UCSD-AML1 (cell line): ENCODE results near the gene SRSF4.
"Not testable (repeated sequence)": the region's sequence is repeated elsewhere in the genome, so short reads cannot be mapped to it uniquely, and the experiment has no call there.

Experiments
- DNase-seq: peaks from one replicate; lab custom pipeline; 2025; ENCODE audit not compliant: unreplicated experiment; lab: John Stamatoyannopoulos, UW

The SRSF4 gene

DNA sequence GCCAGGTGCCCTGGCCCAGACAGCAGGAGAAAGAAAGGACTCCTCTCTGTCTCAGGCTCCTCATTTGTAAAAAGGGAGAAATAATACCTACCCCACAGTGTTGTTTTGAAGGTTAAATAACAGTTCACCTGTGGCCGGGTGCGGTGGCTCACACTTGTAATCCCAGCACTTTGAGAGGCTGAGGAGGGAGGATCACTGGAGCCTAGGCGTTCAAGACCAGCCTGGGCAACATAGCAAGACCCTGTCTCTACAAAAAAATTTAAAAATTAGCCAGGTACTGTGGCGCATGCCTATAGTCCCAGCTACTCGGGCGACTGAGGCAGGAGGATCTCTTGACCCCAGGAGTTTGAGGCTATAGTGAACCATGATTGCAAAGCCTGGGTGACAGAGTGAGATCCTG lies 55.5 kb downstream of the SRSF4 start:
- no peak for DNase-seq

DNA sequence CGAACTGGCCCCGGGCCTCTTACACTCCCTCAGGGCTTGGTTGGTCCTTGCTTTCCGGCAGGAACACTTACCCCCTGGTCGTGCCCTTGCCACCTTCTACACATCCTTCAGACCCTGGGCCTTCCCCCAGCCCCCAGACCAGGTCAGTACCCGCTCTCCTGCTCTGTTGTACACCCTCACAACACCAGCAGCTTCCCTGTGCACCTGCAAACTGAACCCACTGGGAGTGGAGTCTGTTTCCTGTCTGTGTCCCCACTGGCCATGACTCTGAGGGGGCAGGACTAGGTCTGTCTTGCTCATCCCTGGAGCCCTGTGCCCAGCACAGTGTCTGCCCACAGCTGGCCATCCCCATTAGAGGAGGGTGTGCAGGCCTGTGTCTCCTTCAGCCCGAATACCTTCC lies 55.9 kb downstream of the SRSF4 start:
- DNase-seq: no peak

DNA sequence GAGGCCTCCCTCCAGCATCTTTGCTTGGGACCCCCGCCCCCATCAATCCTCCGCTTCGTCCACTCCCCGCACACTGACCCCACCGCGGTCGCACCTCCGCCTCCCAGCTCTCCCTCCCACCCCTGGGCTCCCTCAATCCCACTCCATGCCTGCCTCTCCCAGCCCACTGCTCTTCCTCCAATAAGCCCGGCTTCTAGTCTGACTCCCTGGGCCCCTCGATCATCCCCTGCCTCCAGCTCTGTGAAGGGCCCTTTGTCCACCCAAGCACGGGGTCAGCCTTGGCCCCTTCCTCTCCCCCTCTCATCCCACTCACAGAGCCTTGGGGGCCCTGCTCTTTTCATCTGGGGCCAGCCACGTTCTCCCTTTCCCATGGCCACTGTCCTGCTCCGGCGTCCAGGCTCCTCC lies 56.5 kb downstream of the SRSF4 start:
- no peak for DNase-seq

DNA sequence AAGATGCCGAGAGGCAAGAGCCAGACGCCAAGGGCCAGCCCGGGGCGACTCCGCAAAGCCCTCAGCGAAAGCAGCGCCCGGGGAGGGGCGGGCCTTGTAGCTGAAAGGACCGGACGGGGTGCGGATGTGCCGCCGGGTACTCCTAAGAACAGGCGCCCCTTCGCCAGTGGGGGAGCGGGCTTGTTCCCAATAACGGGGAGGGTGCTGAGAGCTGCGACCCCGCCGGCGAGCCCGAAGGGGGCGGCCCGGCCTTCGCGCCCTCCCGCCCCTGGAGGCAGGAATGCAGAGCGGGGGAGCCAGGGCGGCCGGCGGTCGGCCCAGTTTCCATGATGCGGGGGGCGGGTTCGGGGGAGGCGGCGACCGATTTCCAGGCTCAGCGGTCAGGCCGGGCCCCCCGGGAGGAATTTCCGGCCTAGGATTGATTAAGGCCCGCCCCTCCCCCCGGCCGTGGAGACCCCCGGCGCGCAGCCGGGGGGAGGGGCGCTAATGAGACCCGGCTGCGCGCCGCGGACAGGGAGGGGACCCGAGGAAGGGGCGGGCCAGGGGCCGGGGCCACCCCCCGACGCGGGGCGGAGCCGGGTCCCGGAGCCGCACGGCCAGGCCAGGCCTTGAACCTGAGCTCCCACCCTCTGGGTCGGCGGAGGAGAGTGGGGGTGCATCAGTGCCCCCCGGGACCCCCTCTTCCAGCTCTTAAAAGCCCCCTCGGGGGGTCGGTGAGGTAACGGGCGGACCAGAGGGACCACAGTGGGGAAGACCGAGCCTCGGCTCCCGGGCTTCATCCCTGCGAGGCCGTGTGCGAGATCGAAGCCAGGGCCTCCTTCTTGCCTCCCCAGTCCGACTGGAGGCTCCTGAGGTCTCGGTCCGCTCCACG lies 57.1 kb downstream of the SRSF4 start:
- peak; percentile 75 for DNase-seq

DNA sequence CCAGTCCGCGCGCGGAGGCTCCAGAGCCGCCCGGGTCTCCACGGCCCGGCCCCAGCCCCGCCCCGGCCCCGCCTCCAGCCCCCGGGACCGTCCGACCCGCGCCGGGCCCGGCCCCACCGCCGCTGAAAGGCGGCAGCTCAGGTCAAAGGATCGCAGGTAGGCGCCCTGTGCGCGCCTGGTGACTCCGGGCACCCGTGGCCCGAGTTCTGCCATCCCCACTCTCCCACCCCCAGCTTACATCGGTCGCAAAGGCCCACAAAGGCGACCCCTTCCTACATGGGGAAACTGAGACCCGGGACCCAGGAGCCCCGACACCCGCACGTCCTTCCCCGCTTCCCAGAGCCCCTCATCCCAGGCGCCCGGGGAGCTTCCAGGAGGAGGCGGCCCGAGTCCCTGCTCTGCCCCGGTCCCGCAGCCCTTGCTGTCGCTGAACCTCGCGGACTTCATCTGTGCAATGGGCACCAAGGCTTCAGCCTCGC lies 57.8 kb downstream of the SRSF4 start, which contains the start of gene TMEM200B:
TMEM200B (minus strand) TSS at position 17 of the 479 bp plus-strand sequence. CDS start 2,075 bp downstream, outside the sequence.
- DNase-seq: no peak

DNA sequence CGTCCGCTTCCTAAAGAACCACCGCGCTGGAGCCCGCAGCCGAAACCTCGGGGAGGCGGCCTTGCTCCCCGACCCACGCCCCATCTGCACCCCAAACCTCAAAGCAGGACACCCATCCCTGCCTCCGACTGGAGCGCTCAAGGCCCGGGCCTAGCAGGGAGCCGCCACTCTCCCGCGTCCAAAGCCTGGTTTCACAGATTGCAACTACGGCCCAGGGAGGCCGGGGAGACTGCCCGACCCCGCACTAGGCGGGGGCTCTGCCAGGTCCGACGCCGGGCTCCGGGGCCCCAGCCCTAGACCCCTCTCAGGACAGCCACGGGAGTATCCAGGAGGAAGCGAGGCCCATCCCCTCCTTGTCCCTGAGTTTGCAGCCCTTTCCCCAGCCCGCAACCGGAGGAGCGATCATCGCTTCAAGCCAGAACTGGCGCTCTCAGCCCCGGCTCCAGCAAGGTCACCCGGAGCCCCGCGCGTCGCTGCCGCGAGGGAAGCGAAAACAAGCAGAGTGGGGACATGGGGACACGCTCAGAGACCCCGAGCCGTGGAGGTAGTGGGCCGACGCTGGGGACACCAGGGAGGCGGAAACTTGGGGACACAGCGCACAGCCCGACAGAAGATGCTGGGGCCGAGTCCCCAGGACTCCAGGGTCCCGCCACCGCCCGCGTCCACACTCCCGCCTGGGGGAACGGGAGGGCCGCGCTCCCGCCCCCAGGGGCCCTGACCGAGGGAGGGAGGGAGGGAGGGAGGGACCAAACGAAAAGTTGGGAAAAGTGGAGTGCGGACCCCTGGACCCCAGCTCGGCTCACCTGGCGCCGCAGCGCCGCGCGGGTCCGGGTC lies 58.4 kb downstream of the SRSF4 start:
- no peak for DNase-seq

DNA sequence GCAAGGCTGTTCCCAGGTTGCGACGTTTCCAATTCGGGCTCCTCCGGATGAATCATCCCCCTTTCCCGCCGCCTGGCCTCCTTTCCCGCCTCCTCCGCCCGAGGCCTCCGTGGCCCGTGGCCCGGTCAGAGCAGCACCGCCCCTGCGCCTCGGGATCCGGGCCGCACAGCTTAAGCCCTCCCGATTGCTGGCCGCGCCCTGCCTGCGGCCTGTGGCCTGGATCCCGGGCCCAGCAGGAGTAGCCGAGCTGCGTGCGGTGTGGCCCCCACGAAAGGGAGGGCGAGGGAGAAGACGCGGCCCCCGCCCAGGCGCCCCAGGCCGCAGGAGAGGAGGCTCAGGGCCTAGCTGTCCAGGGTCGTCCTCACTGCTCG lies 59.0 kb downstream of the SRSF4 start:
- DNase-seq: no peak

DNA sequence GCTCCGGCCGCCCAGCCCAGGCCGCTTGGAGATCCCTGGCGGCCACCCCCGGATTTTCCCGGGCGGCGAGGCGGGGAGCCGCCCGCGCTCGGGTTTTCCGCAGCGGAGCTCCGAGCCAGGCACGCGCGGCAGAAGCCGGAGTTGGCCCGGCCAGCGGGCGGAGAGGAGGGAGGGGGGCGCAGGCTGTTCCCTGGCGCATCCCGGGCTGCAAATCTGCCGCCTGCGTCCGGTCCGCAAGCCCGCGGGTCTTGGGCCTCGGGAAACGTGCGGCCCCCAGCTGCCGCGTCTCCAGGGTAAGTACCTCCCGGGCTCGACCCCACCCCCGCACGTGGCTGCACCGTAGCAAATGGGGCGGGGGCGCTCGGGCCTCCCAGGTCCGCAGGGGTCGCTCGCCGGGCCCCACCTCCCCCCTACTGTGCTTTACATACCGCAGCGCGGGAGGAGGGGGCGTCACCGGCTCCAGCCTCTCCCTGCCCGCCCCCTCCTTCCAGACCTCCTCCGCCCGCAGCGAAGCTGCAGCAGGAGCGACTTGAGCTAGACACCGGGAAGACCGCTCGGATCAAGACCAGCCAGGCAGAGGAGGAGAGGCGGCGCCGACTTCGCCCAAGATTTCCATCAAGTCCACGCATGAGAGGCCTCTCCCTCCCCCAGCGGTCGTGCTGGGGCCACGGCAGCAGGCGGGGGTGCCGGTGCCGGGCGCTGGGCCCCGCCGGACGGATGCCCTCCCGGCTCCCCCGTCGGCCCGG lies 59.6 kb downstream of the SRSF4 start:
- DNase-seq: no peak

DNA sequence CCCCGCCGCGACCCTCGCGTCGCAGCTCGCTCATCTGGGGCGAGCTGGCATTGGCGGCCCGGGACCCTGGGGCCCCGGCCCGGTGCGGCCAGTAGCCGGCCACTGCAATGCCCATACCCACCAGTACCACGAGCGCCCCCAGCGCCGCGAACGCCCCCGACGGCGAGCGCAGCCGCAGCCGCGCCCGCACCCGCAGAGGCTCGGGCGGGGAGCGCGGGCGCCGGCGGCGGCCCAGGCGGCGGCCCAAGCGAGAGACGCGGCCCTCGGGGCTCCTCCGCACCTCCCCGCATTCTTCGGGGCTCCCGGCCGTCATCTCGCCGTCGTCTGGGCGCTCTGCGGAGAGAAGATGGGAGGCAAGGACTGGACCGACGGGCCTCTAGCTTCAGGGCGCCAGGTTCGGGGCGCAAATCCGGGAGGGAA lies 60.2 kb downstream of the SRSF4 start:
- DNase-seq: no peak

DNA sequence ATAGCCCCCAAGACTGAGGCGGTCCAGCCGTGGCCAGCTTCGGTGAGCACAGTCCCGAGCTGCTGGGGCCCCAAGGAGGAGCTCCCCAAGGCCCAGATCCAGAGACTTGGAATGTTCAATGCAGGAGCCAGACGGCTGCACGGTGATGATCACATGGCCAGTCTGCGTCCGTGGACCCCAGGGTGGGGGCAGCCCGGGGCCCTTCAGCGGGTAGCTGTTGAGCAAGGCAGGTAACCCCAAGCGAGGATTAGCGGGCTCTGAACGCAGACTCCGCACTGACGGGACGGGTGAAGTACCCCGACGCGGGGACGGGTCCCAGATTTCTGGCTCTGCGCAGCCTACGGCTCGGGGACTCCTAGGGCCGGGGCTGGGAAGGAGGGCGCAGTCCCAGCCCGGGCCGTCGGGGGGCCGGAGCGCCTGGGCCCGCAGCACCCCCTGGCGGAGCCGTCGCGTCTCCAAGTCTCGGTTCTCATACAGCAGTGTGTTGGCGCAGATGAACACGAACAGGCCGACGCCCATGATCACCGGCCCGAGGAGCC lies 60.7 kb downstream of the SRSF4 start:
- no peak for DNase-seq

DNA sequence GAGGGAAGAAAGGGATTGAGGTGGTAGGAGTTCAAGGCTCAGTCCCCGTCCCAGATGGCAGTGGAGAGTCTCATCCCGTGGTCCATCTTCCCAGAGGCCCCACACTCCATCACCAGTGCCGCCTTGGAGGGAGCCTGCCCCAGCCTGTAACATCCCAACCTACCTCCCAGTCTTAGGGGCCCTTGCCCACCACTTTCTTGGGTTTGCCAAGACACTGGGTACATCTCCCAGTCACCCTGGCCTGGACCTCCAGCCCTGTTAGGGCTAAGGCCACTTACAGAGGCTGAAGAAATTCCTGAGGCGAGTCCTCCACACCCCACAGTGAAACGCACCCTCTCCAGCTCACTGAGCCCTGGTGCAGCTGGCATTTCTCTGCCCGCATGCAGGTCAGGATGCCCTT lies 61.3 kb downstream of the SRSF4 start:
- DNase-seq: no peak

DNA sequence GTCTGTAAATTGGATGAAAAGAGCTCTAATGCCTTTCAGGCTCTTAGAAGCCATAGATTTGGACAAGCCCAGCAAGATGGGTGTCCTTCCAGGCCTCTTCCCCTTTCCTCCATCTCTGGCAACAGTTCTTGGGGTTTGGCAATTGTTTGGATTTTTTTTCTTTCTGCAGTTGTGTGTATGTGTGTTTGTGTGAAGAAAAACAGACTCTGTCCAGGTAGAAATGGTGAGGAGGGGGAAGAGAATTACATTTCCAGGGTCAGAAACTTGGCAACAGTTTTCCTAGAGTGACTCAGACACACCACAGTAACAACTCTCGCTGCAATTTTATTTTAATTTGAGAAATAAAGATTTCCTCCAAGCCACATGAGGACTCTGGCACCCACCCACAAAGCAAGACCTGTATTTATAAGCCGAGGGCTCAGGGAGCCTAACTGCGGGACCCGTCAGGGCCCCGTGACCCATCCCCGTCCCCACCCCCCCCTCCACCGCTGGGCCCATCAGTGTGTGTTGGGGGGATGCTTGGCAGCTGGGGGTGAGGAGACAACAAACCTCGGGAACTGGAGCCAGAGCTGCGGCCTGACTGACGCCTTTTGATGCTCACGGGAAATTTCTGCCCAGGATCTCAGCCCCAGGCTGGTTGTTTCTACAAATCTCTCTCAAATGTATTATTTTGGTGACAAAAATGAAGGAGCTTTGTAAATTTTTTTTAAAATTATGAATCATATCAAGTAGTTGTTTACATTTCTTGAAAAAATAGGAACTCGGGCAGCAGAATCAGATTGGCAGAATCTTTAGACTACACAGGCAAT lies 62.4 kb downstream of the SRSF4 start:
- no peak for DNase-seq

DNA sequence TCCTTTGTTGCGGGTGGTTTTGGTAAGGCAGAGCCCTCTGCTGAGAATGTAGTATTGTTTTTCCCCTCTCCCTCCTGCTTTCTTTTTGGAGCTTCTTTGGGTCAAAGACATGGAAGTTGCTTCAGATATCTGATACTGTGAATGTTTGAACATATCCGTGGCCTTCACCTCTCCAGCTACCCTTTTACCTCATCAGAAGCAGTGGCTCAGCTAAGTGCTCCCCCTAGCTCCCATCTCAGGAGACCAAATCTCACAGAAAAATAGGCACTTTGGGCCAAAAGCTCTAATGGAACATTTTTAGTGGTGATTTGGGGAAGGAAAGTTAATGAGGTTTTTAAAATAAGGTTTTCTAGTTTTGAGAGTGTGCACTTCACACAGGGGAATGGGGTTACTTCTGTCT lies 64.3 kb downstream of the SRSF4 start:
- DNase-seq: no peak

DNA sequence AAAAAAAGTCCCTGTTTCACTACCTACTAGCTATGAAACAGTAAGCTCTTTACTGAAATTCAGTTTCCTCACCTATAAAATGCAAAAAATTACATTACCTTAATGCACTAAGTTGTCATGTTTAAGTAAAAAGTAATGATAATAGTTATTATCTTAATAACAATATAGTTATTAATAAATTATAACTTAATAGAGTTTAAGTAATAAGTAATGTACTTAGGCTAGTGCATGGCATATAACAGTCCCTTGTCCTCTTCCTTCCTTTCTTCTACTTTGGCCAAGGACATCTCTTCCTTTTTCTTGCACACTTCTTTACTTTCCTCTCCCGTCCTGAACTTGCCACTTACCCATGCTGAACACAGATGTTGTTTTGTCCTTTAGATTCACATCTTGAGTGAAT lies 67.0 kb downstream of the SRSF4 start:
- DNase-seq: no peak

DNA sequence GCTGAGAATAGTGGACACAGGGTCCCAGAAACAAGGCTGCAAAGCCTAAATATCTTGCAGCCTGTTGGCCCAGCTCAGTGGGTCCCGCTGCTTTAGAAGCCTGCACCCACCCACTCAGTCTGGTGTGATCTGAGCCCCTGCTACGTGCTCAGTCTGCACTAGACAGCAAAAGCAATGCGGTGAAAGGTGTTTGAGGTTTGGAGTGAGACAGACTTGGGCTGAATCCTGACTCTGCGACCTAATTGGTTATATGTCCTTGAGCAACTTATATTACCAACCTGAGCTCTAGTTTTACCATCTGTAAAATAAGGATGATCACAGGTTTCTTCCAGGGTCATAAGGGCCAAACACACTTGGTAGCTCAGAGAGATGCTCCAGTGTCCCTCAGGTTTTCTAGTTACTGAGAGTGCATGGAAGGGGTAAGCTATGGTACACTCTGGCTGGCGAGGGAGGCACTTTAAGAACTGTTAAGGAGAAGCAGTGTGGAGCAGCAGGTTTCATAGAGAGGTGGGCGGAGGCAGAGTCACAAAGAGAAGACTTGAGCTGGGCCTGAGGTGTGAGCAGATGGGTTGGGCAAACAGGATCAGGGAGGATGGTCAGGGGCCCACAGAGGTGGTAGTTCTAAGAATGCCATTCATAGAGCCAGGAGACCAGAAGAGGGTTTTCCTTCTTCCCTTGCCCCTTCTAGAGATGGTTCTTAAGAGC lies 68.1 kb downstream of the SRSF4 start:
- DNase-seq: no peak

DNA sequence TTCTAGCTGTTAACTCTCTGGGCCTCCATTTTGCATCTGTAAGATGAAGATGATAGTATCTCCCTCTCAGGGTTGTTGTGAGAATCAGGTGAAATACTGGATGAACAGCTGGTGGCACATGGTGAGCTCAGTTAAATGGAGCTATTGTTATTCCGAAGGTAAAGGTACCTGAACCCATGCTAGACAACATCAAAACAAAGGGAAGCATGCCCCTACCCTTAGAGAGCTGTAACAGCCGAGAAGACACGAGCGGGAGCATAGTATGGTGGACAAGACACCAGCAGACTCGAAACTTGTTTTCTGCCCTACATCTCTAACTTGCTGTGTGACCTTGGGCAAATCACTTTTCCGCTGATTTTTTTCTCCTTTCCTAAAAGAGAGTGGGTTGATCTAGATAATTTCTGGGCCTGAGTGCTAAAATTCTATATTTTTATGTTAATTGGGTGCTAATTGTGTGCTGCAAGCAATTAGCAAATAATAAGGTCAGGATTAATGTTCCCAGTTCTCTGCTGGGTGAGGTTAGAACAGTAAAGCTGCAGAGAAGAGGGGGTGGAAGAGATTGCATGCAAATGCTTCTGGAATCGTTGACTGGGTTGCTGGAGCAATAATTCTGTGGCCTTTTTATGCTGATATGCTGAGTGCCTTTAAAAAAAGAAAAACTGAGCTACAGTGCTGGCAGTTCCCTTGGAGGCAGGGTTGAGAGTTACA lies 68.8 kb downstream of the SRSF4 start:
- no peak for DNase-seq

DNA sequence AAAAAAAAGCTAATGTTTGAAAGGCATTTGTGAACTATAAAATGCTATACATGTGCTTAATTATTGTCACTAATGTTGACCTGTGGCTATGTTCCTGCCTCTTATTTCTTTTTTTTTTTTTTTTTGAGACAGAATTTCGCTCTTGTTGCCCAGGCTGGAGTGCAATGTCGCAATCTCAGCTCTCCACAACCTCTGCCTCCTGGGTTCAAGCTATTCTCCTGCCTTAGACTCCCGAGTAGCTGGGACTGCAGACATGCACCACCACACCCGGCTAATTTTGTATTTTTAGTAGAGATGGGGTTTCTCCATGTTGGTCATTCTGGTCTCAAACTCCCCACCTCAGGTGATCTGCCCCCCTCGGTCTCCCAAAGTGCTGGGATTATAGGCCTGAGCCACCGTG lies 73.7 kb downstream of the SRSF4 start:
- DNase-seq: not testable (repeated sequence)

DNA sequence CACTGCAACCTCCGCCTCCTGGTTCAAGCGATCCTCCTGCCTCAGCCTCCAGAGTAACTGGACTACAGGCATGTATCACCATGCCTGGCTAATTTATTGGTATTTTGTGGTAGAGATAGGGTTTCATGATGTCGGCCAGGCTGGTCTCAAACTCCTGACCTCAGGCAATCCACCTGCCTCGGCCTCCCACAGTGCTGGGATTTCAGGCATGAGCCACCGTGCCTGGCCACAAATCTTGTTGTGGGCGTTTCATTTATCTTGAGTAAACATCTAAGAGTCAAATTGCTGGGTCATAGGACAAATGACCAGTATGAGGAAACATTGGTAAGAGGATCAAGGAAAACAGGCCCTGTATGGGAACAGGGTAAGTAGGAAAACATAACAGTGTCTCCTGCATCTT lies 75.9 kb downstream of the SRSF4 start:
- DNase-seq: no peak

DNA sequence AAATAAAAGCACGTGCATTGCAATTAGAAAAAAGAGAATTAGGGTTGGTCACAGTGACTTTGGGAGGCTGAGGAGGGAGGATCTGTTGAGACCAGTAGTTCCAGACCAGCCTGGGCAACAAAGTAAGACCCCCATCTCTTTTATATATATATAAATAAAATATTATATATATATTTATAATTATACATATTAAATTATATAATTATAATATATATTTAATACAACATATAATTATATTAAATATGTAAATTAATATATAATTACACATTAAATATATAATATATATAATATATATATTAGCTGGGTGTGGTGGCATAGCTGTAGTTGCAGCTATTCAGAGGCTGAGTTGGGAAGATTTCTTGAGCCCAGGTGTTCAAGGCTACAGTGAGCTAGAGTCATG lies 81.2 kb downstream of the SRSF4 start:
- DNase-seq: no peak
